ENCODE data around the gene BAG5.
"Not testable (repeated sequence)": the region's sequence is repeated elsewhere in the genome, so short reads cannot be mapped to it uniquely, and the experiment has no call there.

Gene BAG5

GRCh38 chr14:103533137-103533998, 29.1 kb downstream of the BAG5 start:
- DNase-seq: no peak

- no peak for DNase-seq
These were observed 30.0 kb downstream of the BAG5 start for GRCh38 chr14:103532216-103533136.

GRCh38 chr14:103531421-103532215, 30.8 kb downstream of the BAG5 start:
- DNase-seq: no peak

GRCh38 chr14:103530831-103531230, 31.6 kb downstream of the BAG5 start:
- DNase-seq: no peak

- DNase-seq: no peak
These were observed 32.1 kb downstream of the BAG5 start for GRCh38 chr14:103530390-103530789.

GRCh38 chr14:103529383-103530365, 32.8 kb downstream of the BAG5 start:
- DNase-seq: no peak

GRCh38 chr14:103528587-103529382, 33.7 kb downstream of the BAG5 start, which contains the start of gene TRMT61A:
Gene TRMT61A, plus strand, starts transcription at chr14:103529196. Its CDS starts 783 bp downstream, at chr14:103529979.
- DNase-seq: peak; percentile 74

- no peak for DNase-seq
These were observed 34.3 kb downstream of the BAG5 start for GRCh38 chr14:103528146-103528586.

- peak; percentile 76 for DNase-seq
These were observed 34.9 kb downstream of the BAG5 start for GRCh38 chr14:103527408-103528145.

GRCh38 chr14:103526914-103527248, 35.6 kb downstream of the BAG5 start:
- DNase-seq: no peak

GRCh38 chr14:103526247-103526913, 36.1 kb downstream of the BAG5 start:
- no peak for DNase-seq

GRCh38 chr14:103525430-103526246, 36.8 kb downstream of the BAG5 start:
- not testable (repeated sequence) for DNase-seq

- no peak for DNase-seq
These were observed 38.2 kb downstream of the BAG5 start for GRCh38 chr14:103524002-103524935.

GRCh38 chr14:103523575-103523954, 38.9 kb downstream of the BAG5 start:
- no peak for DNase-seq

GRCh38 chr14:103522649-103523574, 39.5 kb downstream of the BAG5 start, which contains the start of gene CKB:
Gene CKB, minus strand, starts transcription at chr14:103522830. Its CDS starts 337 bp downstream, at chr14:103522493.
- DNase-seq: no peak

Data from T1000 (cell line).